Liver (tissue), 9 donors: ENCODE results near the gene NFATC1. TPM values are rescaled to one million over a fixed set of nuclear protein-coding genes. Genes with fewer than 3 reads are reported as not detected.

ENCODE experiments used
- DNase-seq: peaks from one replicate; pipeline ENCODE4 v3.0.0-alpha.2; 2017; ENCODE audit warnings: low spot score
- H3K27ac ChIP-seq, 2 donors: one replicate each; pipeline ENCODE4 v1.7.0; 2013; ENCODE audit warnings: inconsistent platforms in 2 of 2, low read length in 2 of 2, control low read depth in 1 of 2, low read depth in 1 of 2, mild to moderate bottlenecking in 1 of 2
- H3K27me3 ChIP-seq, 4 donors: one replicate each; pipeline versions ENCODE4 v1.6.1 to v1.7.0; 2013; ENCODE audit warnings: low read length in 3 of 4, inconsistent platforms in 1 of 4, mild to moderate bottlenecking in 1 of 4, moderate library complexity in 1 of 4; ENCODE audit not compliant: control insufficient read depth in 4 of 4, insufficient read depth in 4 of 4
- H3K36me3 ChIP-seq, 4 donors: one replicate each; pipeline versions ENCODE4 v1.6.1 to v1.7.0; 2013; ENCODE audit warnings: low read length in 3 of 4, mild to moderate bottlenecking in 3 of 4, low read depth in 1 of 4, moderate library complexity in 1 of 4; ENCODE audit not compliant: control insufficient read depth in 4 of 4, insufficient read depth in 3 of 4
- H3K4me1 ChIP-seq, 4 donors: one replicate each; pipeline versions ENCODE4 v1.6.1 to v1.7.0; 2013; ENCODE audit warnings: low read length in 3 of 4, mild to moderate bottlenecking in 3 of 4, moderate library complexity in 1 of 4; ENCODE audit not compliant: control insufficient read depth in 4 of 4, insufficient read depth in 4 of 4
- H3K4me3 ChIP-seq, 3 donors: one replicate each; pipeline versions ENCODE4 v1.6.1 to v1.7.0; 2013; ENCODE audit warnings: low read length in 3 of 3, control low read depth in 1 of 3, low read depth in 1 of 3, mild to moderate bottlenecking in 1 of 3
- H3K9ac ChIP-seq, 2 donors: one replicate each; pipeline ENCODE4 v1.7.0; 2013; ENCODE audit warnings: low read length in 2 of 2, mild to moderate bottlenecking in 2 of 2, moderate library complexity in 2 of 2, control low read depth in 1 of 2, low read depth in 1 of 2
- H3K9me3 ChIP-seq, 4 donors: one replicate each; pipeline versions ENCODE4 v1.6.1 to v1.7.0; 2013; ENCODE audit warnings: low read length in 3 of 4; ENCODE audit not compliant: control insufficient read depth in 4 of 4
- EGR1 ChIP-seq, 2 donors: IDR thresholded peaks; 2 replicates each; pipeline ENCODE4 v1.6.1; 2016 to 2018; ENCODE audit warnings: antibody characterized with exemption in 2 of 2, low read depth in 2 of 2
- FOXA1 ChIP-seq: IDR thresholded peaks from 2 replicates; pipeline ENCODE4 v1.6.1; 2016; ENCODE audit warnings: antibody characterized with exemption
- HNF4A ChIP-seq, 2 donors: conservative IDR thresholded peaks; 2 replicates each; pipeline ENCODE4 v1.6.1; 2016; ENCODE audit warnings: antibody characterized with exemption in 2 of 2, mild to moderate bottlenecking in 2 of 2
- JUND ChIP-seq, 2 donors: IDR thresholded peaks; 2 replicates each; pipeline ENCODE4 v1.6.1; 2016; ENCODE audit warnings: antibody characterized with exemption in 2 of 2
- RXRA ChIP-seq, 2 donors: IDR thresholded peaks; 2 replicates each; pipeline ENCODE4 v1.6.1; 2017 to 2018; ENCODE audit warnings: antibody characterized with exemption in 2 of 2, mild to moderate bottlenecking in 1 of 2
- TAF1 ChIP-seq: conservative IDR thresholded peaks from 2 replicates; pipeline ENCODE4 v1.6.1; 2016; ENCODE audit warnings: antibody characterized with exemption, mild to moderate bottlenecking
- YY1 ChIP-seq: IDR thresholded peaks from 2 replicates; pipeline ENCODE4 v1.6.1; 2016; ENCODE audit warnings: antibody characterized with exemption, mild to moderate bottlenecking
- WGBS: extraction: QIAGEN DNeasy Blood & Tissue Kit; methylation state at CpG from one replicate; pipeline ENCODE4 v1.1.7; 2013; 5-methylcytosine and 5-hydroxymethylcytosine counted together
- polyA plus RNA-seq, 2 donors: library from polyadenylated mRNA; stranded (reverse) in 1 of 2; unstranded in 1 of 2; fragments of 200-250 nt in 1 of 2; fragments of >200 nt in 1 of 2; fragmentation: Nextera tagmentation in 1 of 2; extraction: Ambion mirVana in 1 of 2; gene quantifications; one replicate each; pipeline versions ENCODE4 v1.2.1 to v1.2.3, GENCODE V29; 2013 to 2015
- total RNA-seq, 2 donors: library from RNA; depleted of rRNA; stranded (reverse); fragments of >200 nt; gene quantifications; one replicate each; pipeline ENCODE4 v1.2.3, GENCODE V29; 2014
- TF ChIP-seq, protein P1 (sequence below): fragments of 150-350 bp; IDR thresholded peaks from 2 replicates; pipeline ENCODE4 v1.5.1; 2017; ENCODE audit warnings: improper control_type of control experiment, low read depth, low read length; ENCODE audit not compliant: missing input control
- TF ChIP-seq, protein P2 (sequence below): IDR thresholded peaks from 2 replicates; pipeline ENCODE4 v1.6.1; 2016; ENCODE audit warnings: antibody characterized with exemption, mild to moderate bottlenecking
- TF ChIP-seq, protein P3 (sequence below): IDR thresholded peaks from 2 replicates; pipeline ENCODE4 v1.6.1; 2016; ENCODE audit warnings: antibody characterized with exemption
- TF ChIP-seq, protein P4 (sequence below): IDR thresholded peaks from 2 replicates; pipeline ENCODE4 v1.6.1; 2016; ENCODE audit warnings: antibody characterized with exemption
- donor health status: healthy.
- donor health status: healthy.
- donor health status: healthy.
- donor health status: healthy.
- donor health status: healthy.

The NFATC1 gene
- total and polyA plus RNA-seq, 4 donors, result 0.57 to 2.2 (median 1.3) TPM

DNA sequence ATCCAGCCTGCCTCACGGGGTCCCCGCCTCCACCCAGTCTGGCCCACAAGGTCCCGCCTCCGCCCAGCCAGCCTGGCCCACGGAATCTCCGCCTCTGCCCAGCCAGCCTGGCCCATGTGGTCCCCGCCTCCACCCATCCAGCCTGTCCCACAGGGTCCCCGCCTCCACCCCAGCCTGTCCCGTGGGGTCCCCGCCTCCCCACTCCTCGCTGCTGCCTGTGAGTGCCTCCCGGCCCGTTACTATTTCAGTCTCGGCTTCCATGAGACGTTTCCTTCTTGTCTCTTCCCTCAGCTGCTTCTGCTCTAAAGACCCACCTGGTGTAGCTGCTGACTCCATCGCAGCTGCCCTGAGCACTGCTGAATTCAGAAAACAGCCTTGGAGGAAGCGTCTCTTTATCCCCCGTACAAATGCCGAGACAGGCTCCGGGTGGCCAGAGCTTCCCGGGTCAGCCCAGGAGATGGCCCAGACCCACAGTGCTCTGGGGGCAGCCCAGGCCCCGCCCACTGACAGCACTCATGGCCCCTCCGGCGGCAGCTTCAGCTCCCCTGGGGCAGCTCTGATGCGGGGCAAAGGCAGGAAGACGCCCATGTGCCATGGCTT lies 69.8 kb downstream of the NFATC1 start:
- WGBS, result 64% methylated on average over 26 of the region's 26 CpGs
- Histone ChIP-seq H3K27ac (no peak overlapping the region), H3K27me3 (no peaks in the 10 kb centered on the region), H3K4me3 (no peak overlapping the region), H3K9me3 (no peaks in the 10 kb centered on the region), H3K9ac (no peak overlapping the region), H3K36me3 (peaks cover 0 to 2% (median 0%) of the 10 kb centered on the region in 4 donors), H3K4me1 (no peaks in the 10 kb centered on the region)
- DNase-seq, result no peak
- TF ChIP-seq EGR1 (IDR thresholded peaks at IDR 0.05; ENCODE audit: low read depth in 2 of 2) (no peak), RXRA (IDR thresholded peaks at IDR 0.05) (no peak), JUND (IDR thresholded peaks at IDR 0.05) (no peak), YY1 (no peak), TAF1 (no peak)
- TF ChIP-seq, protein P1, sequence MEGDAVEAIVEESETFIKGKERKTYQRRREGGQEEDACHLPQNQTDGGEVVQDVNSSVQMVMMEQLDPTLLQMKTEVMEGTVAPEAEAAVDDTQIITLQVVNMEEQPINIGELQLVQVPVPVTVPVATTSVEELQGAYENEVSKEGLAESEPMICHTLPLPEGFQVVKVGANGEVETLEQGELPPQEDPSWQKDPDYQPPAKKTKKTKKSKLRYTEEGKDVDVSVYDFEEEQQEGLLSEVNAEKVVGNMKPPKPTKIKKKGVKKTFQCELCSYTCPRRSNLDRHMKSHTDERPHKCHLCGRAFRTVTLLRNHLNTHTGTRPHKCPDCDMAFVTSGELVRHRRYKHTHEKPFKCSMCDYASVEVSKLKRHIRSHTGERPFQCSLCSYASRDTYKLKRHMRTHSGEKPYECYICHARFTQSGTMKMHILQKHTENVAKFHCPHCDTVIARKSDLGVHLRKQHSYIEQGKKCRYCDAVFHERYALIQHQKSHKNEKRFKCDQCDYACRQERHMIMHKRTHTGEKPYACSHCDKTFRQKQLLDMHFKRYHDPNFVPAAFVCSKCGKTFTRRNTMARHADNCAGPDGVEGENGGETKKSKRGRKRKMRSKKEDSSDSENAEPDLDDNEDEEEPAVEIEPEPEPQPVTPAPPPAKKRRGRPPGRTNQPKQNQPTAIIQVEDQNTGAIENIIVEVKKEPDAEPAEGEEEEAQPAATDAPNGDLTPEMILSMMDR, result no peak
- TF ChIP-seq, protein P2, sequence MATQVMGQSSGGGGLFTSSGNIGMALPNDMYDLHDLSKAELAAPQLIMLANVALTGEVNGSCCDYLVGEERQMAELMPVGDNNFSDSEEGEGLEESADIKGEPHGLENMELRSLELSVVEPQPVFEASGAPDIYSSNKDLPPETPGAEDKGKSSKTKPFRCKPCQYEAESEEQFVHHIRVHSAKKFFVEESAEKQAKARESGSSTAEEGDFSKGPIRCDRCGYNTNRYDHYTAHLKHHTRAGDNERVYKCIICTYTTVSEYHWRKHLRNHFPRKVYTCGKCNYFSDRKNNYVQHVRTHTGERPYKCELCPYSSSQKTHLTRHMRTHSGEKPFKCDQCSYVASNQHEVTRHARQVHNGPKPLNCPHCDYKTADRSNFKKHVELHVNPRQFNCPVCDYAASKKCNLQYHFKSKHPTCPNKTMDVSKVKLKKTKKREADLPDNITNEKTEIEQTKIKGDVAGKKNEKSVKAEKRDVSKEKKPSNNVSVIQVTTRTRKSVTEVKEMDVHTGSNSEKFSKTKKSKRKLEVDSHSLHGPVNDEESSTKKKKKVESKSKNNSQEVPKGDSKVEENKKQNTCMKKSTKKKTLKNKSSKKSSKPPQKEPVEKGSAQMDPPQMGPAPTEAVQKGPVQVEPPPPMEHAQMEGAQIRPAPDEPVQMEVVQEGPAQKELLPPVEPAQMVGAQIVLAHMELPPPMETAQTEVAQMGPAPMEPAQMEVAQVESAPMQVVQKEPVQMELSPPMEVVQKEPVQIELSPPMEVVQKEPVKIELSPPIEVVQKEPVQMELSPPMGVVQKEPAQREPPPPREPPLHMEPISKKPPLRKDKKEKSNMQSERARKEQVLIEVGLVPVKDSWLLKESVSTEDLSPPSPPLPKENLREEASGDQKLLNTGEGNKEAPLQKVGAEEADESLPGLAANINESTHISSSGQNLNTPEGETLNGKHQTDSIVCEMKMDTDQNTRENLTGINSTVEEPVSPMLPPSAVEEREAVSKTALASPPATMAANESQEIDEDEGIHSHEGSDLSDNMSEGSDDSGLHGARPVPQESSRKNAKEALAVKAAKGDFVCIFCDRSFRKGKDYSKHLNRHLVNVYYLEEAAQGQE, result no peak
- TF ChIP-seq, protein P3, sequence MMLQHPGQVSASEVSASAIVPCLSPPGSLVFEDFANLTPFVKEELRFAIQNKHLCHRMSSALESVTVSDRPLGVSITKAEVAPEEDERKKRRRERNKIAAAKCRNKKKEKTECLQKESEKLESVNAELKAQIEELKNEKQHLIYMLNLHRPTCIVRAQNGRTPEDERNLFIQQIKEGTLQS, result no peak

DNA sequence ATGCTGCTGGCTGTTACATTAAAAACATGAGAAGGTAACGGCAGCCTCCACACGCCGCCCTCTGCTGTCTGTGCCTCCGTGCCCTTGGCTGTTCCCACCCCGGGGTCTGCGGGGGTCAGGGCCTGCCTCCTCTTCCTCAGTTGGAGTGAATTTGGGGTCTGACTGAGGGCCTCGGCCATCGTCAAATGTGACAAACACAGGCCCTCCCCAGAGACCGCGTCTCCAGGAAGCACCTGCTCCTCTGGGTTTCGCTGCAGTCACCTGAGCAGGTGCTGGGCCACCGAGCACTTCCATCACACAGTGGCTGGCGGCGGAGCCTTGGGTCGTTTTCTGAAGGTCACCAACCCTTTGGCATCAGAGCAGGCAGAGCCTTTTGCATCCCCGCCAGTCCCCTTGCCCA lies 70.9 kb downstream of the NFATC1 start:
- DNase-seq, result no peak

More for the DNA sequence above, 70.9 kb downstream of the NFATC1 start:
- 89% methylated on average over 16 of the region's 16 CpGs for WGBS
- no peaks in the 10 kb centered on the region for H3K4me1 ChIP-seq
- TF ChIP-seq EGR1 (IDR thresholded peaks at IDR 0.05; ENCODE audit: low read depth in 2 of 2) (no peak), HNF4A (conservative IDR thresholded peaks at IDR 0.05) (no peak), FOXA1 (no peak)
- TF ChIP-seq, protein P4, sequence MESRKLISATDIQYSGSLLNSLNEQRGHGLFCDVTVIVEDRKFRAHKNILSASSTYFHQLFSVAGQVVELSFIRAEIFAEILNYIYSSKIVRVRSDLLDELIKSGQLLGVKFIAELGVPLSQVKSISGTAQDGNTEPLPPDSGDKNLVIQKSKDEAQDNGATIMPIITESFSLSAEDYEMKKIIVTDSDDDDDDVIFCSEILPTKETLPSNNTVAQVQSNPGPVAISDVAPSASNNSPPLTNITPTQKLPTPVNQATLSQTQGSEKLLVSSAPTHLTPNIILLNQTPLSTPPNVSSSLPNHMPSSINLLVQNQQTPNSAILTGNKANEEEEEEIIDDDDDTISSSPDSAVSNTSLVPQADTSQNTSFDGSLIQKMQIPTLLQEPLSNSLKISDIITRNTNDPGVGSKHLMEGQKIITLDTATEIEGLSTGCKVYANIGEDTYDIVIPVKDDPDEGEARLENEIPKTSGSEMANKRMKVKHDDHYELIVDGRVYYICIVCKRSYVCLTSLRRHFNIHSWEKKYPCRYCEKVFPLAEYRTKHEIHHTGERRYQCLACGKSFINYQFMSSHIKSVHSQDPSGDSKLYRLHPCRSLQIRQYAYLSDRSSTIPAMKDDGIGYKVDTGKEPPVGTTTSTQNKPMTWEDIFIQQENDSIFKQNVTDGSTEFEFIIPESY, result no peak
- no peaks in the 10 kb centered on the region for H3K27me3 ChIP-seq
- H3K27ac ChIP-seq, result no peak overlapping the region
- H3K4me3 ChIP-seq, result no peak overlapping the region
- no peak overlapping the region for H3K9ac ChIP-seq
- peaks cover 0 to 2% (median 0%) of the 10 kb centered on the region in 4 donors for H3K36me3 ChIP-seq
- H3K9me3 ChIP-seq, result no peaks in the 10 kb centered on the region
